ENCODE data around the gene TRAK1. TPM values are rescaled to one million over a fixed set of nuclear protein-coding genes. Genes with fewer than 3 reads are reported as not detected.

TRAK1 gene
- total RNA-seq, 2 experiments from 2014 or later: 62.5 to 88.3 TPM

DNA sequence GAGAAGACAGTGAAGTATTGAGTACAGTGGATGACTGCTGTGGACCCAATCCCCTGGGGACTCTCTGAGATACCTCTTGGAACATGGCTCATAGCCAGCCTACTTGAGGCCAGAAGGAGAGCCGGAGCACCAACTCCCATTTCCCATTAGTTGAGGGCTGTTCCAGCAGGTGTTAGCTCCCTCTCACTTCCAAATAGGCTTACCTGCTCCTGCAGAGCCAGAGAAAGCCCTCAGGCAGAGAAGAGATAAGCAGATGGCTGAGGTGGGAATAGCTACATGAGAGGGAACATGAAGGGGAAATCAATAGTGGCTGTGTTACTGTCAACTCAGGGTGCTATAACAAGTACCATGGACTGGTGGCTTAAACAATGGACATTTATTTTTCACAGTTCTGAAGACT is 179.4 kb downstream of the TRAK1 start:
- Histone ChIP-seq H3K9me3 (ENCODE audit: low read length) (no peaks in the 10 kb centered on the region), H3K27ac (ENCODE audit: low read depth, low read length, poor library complexity, severe bottlenecking) (no peak overlapping the region), H3K4me3 (ENCODE audit: low read depth, low read length, poor library complexity, severe bottlenecking) (no peak overlapping the region), H3K4me1 (ENCODE audit: insufficient read depth, low read length, poor library complexity, severe bottlenecking) (no peaks in the 10 kb centered on the region), H2AFZ (ENCODE audit: low read length) (no peak overlapping the region), H4K20me1 (ENCODE audit: insufficient read depth, low read length) (no peaks in the 10 kb centered on the region), H3K79me2 (ENCODE audit: insufficient read depth, low read depth, low read length) (no peaks in the 10 kb centered on the region), H3K4me2 (ENCODE audit: low read length) (no peak overlapping the region), H3K36me3 (ENCODE audit: insufficient read depth, low read length) (no peaks in the 10 kb centered on the region), H3K9me2 (ENCODE audit: insufficient read depth, low read length) (no peaks in the 10 kb centered on the region)
- TF ChIP-seq EZH2phosphoT487 (IDR thresholded peaks at IDR 0.05; ENCODE audit: borderline replicate concordance, low read depth, low read length): no peak
- TF ChIP-seq, protein P1, sequence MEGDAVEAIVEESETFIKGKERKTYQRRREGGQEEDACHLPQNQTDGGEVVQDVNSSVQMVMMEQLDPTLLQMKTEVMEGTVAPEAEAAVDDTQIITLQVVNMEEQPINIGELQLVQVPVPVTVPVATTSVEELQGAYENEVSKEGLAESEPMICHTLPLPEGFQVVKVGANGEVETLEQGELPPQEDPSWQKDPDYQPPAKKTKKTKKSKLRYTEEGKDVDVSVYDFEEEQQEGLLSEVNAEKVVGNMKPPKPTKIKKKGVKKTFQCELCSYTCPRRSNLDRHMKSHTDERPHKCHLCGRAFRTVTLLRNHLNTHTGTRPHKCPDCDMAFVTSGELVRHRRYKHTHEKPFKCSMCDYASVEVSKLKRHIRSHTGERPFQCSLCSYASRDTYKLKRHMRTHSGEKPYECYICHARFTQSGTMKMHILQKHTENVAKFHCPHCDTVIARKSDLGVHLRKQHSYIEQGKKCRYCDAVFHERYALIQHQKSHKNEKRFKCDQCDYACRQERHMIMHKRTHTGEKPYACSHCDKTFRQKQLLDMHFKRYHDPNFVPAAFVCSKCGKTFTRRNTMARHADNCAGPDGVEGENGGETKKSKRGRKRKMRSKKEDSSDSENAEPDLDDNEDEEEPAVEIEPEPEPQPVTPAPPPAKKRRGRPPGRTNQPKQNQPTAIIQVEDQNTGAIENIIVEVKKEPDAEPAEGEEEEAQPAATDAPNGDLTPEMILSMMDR (conservative IDR thresholded peaks at IDR 0.05; ENCODE audit: low read length): no peak
- intact Hi-C loops (cut with micrococcal nuclease; ENCODE audit: unreplicated experiment): no loop called here
- POLR2A ChIA-PET: no interaction called here
- CTCF ChIA-PET (ENCODE audit: unreplicated experiment): no interaction called here
- DNase-seq (ENCODE audit: low spot score): no peak
- BruUV-seq (replicated peaks): no TSS peak

DNA sequence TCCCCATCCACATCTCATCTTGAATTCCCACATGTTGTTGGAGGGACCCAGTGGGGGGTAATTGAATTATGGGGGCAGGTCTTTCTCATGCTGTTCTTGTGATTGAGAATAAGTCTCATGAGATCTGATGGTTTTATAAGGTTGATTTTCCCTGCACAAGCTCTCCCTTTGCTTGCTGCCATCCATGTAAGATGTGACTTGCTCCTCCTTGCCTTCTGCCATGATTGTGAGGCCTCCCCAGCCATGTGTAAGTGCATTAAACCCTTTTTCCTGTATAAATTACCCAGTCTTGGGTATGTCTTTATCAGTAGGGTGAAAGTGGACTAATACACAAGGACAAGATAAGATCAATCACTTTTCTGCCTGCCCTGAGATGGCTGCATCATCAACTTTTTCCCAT is 180.6 kb downstream of the TRAK1 start:
- H3K79me2 ChIP-seq (ENCODE audit: insufficient read depth, low read depth, low read length): no peaks in the 10 kb centered on the region
- H3K9me3 ChIP-seq (ENCODE audit: low read length): no peaks in the 10 kb centered on the region
- intact Hi-C loops (cut with micrococcal nuclease; ENCODE audit: unreplicated experiment): no loop called here
- no peak for DNase-seq (ENCODE audit: low spot score)
- ChIA-PET POLR2A (no interaction called here), CTCF (ENCODE audit: unreplicated experiment) (no interaction called here)
- TF ChIP-seq, protein P1 (conservative IDR thresholded peaks at IDR 0.05; ENCODE audit: low read length): no peak
- no peak for TF ChIP-seq EZH2phosphoT487 (IDR thresholded peaks at IDR 0.05; ENCODE audit: borderline replicate concordance, low read depth, low read length)
- H4K20me1 ChIP-seq (ENCODE audit: insufficient read depth, low read length): no peaks in the 10 kb centered on the region
- no peaks in the 10 kb centered on the region for H3K9me2 ChIP-seq (ENCODE audit: insufficient read depth, low read length)
- H2AFZ ChIP-seq (ENCODE audit: low read length): no peak overlapping the region
- H3K4me1 ChIP-seq (ENCODE audit: insufficient read depth, low read length, poor library complexity, severe bottlenecking): no peaks in the 10 kb centered on the region
- H3K36me3 ChIP-seq (ENCODE audit: insufficient read depth, low read length): no peaks in the 10 kb centered on the region
- H3K4me3 ChIP-seq (ENCODE audit: low read depth, low read length, poor library complexity, severe bottlenecking): no peak overlapping the region
- no peak overlapping the region for H3K27ac ChIP-seq (ENCODE audit: low read depth, low read length, poor library complexity, severe bottlenecking)
- no peak overlapping the region for H3K4me2 ChIP-seq (ENCODE audit: low read length)
- no TSS peak for BruUV-seq (replicated peaks)

DNA sequence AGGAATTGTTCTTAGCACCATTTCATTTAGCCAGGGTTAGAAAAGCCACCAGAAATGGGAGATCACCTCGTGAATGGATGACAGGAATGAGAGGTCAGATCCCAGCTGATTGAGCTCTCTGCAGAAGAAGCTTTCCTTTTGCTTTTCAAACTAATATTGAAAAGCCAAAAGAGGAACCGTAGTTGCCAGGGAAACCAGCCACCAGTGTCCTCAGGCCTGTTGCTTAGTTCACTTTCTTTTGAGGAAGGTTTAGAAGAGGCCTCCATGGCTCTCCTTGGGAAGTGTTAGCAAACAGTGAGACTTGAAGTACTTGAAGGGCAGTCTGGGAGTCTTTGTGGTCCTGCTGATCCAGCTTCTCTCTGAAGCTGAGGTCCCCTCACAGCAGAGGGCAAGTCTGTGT is 182.2 kb downstream of the TRAK1 start:
- intact Hi-C loops (cut with micrococcal nuclease; ENCODE audit: unreplicated experiment): no loop called here
- POLR2A ChIA-PET: no interaction called here
- TF ChIP-seq EZH2phosphoT487 (IDR thresholded peaks at IDR 0.05; ENCODE audit: borderline replicate concordance, low read depth, low read length): no peak
- TF ChIP-seq, protein P1 (conservative IDR thresholded peaks at IDR 0.05; ENCODE audit: low read length): no peak
- no TSS peak for BruUV-seq (replicated peaks)
- Histone ChIP-seq H3K4me3 (ENCODE audit: low read depth, low read length, poor library complexity, severe bottlenecking) (no peak overlapping the region), H4K20me1 (ENCODE audit: insufficient read depth, low read length) (no peaks in the 10 kb centered on the region), H3K9me3 (ENCODE audit: low read length) (no peaks in the 10 kb centered on the region), H2AFZ (ENCODE audit: low read length) (no peak overlapping the region), H3K4me1 (ENCODE audit: insufficient read depth, low read length, poor library complexity, severe bottlenecking) (no peaks in the 10 kb centered on the region), H3K36me3 (ENCODE audit: insufficient read depth, low read length) (no peaks in the 10 kb centered on the region), H3K9me2 (ENCODE audit: insufficient read depth, low read length) (no peaks in the 10 kb centered on the region), H3K27ac (ENCODE audit: low read depth, low read length, poor library complexity, severe bottlenecking) (no peak overlapping the region), H3K4me2 (ENCODE audit: low read length) (no peak overlapping the region), H3K79me2 (ENCODE audit: insufficient read depth, low read depth, low read length) (no peaks in the 10 kb centered on the region)
- CTCF ChIA-PET (ENCODE audit: unreplicated experiment): no interaction called here
- no peak for DNase-seq (ENCODE audit: low spot score)

Measured in OCI-LY7 (cell line).